ENCODE measurements around the gene CPNE4. TPM values are rescaled to one million over a fixed set of nuclear protein-coding genes. Genes with fewer than 3 reads are reported as not detected.

CPNE4 gene
- total RNA-seq, 1 donor from 2014 or later: 0.83 TPM

- Histone ChIP-seq H3K27ac (no peak overlapping the region), H3K4me1 (peaks cover 12% of the 10 kb centered on the region), H3K9me3 (no peaks in the 10 kb centered on the region), H3K36me3 (no peaks in the 10 kb centered on the region), H3K27me3 (ENCODE audit: low read depth) (peaks cover 47% of the 10 kb centered on the region), H3K4me3 (no peak overlapping the region)
- intact Hi-C loops (cut with DNase I): no loop called here
- no peak for DNase-seq
- TF ChIP-seq, protein P1, sequence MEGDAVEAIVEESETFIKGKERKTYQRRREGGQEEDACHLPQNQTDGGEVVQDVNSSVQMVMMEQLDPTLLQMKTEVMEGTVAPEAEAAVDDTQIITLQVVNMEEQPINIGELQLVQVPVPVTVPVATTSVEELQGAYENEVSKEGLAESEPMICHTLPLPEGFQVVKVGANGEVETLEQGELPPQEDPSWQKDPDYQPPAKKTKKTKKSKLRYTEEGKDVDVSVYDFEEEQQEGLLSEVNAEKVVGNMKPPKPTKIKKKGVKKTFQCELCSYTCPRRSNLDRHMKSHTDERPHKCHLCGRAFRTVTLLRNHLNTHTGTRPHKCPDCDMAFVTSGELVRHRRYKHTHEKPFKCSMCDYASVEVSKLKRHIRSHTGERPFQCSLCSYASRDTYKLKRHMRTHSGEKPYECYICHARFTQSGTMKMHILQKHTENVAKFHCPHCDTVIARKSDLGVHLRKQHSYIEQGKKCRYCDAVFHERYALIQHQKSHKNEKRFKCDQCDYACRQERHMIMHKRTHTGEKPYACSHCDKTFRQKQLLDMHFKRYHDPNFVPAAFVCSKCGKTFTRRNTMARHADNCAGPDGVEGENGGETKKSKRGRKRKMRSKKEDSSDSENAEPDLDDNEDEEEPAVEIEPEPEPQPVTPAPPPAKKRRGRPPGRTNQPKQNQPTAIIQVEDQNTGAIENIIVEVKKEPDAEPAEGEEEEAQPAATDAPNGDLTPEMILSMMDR (IDR thresholded peaks at IDR 0.05): no peak
- ATAC-seq: no peak
Observed at GRCh38 chr3:132033471-132033870, 1.3 kb downstream of the CPNE4 start.

GRCh38 chr3:132032959-132033358 lies 1.9 kb downstream of the CPNE4 start:
- H3K4me3 ChIP-seq: no peak overlapping the region
- DNase-seq (no peak), ATAC-seq (no peak)
- no peak overlapping the region for H3K27ac ChIP-seq
- TF ChIP-seq, protein P1 (IDR thresholded peaks at IDR 0.05): no peak
- no peaks in the 10 kb centered on the region for H3K9me3 ChIP-seq
- no peaks in the 10 kb centered on the region for H3K36me3 ChIP-seq
- H3K4me1 ChIP-seq: peaks cover 12% of the 10 kb centered on the region
- H3K27me3 ChIP-seq (ENCODE audit: low read depth): peaks cover 47% of the 10 kb centered on the region
- intact Hi-C loops (cut with DNase I): no loop called here

DNA sequence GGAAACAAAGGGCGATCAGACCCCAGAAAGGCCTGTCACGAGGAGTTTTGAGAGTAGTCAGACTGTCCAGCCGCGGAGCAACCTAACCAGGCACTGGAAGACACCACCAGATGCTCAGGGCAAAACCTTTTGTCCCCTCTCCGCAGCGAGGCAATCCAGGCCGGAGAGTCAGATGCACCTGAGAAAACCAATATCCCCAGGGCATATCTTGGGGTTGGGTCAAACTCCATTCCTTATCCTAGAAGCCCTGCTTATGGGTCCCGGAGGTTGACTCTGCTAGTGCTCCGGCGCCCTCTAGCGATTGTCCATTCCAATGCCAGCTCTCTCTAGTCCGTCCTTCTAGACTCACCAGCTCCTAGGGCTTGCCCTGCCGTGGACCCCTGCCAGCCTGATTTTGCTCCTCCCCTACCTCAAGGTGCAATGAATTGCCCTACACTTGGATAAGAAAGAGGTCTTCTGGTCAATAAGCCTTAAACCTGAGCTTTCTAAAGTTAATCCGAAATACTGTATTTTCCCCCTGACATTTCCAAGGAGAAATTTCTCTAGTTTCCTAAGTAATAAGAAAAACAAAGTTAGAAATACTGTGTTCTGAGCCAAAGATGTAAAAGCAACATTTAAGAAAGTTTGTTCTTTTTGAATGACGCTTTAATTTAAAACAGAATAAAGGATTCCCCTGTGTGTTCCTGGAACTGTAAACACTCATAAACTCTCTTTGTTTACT lies 5.5 kb downstream of the CPNE4 start:
- H3K27me3 ChIP-seq (ENCODE audit: low read depth): peaks cover 15% of the 10 kb centered on the region
- TF ChIP-seq, protein P1 (IDR thresholded peaks at IDR 0.05): peak; percentile 84
- H3K4me3 ChIP-seq: no peak overlapping the region
- H3K27ac ChIP-seq: no peak overlapping the region
- DNase-seq: peak; percentile 86
- ATAC-seq: peak; percentile 93 to 95
- intact Hi-C loops (cut with DNase I): loop anchor here (5.0 kb wide), 1 partner anchor 237 kb away; no protein-coding TSS in a partner anchor
- H3K36me3 ChIP-seq: no peaks in the 10 kb centered on the region
- peaks cover 5% of the 10 kb centered on the region for H3K4me1 ChIP-seq
- H3K9me3 ChIP-seq: no peaks in the 10 kb centered on the region

- no peak for ATAC-seq
- Histone ChIP-seq H3K4me1 (no peaks in the 10 kb centered on the region), H3K27me3 (ENCODE audit: low read depth) (no peaks in the 10 kb centered on the region), H3K9me3 (no peaks in the 10 kb centered on the region), H3K36me3 (no peaks in the 10 kb centered on the region), H3K4me3 (no peak overlapping the region), H3K27ac (no peak overlapping the region)
- intact Hi-C loops (cut with DNase I): no loop called here
- no peak for DNase-seq
- TF ChIP-seq, protein P1 (IDR thresholded peaks at IDR 0.05): no peak
Observed at GRCh38 chr3:132022914-132023313, 11.9 kb downstream of the CPNE4 start.

DNA sequence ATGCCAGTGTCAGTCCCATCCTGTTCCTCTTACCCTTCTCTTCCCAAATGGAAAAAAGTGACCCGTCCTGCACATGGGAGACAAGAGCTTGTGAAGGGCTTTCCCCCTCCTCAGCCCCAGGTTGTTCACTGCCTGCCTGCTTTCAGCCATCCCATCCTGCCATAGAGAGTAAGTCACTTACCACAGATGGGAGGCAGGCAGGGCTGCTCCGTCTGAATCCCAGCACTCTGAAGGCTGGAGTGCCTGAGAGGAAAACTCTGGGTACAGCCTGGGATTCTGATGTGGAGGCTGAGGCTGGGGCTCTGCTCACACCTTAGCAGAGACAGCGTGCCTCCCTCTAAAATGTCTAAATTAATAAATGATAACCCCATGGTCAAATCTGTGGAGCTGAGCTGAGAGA lies 14.8 kb downstream of the CPNE4 start:
- Histone ChIP-seq H3K27me3 (ENCODE audit: low read depth) (peaks cover 4% of the 10 kb centered on the region), H3K27ac (no peak overlapping the region), H3K9me3 (no peaks in the 10 kb centered on the region), H3K36me3 (no peaks in the 10 kb centered on the region), H3K4me1 (no peaks in the 10 kb centered on the region), H3K4me3 (no peak overlapping the region)
- ATAC-seq: no peak
- intact Hi-C loops (cut with DNase I): no loop called here
- DNase-seq: no peak
- TF ChIP-seq, protein P1 (IDR thresholded peaks at IDR 0.05): no peak
